ENCODE data around the gene PCSK6.
"Not testable (repeated sequence)": the region's sequence is repeated elsewhere in the genome, so short reads cannot be mapped to it uniquely, and the experiment has no call there.

The PCSK6 gene

DNA sequence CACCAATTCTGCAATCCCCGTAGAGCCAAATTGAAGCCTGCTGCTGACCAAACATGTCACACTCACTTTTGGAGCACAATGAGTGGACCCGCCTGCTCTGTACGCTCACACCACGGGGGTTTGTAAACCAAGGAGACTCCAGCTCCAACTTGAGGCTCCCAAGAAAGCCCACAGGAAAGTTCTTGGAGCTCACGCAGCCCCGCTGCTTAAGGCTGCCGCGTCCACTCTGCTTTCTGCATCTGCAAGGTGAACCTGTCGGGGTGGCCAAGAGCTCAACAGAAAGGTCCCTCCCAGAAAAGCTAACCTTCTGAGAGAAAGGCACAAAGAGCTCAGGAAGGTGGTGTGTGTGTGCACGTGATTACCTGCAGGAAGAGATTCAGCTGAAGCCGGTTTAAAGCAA is 94.9 kb downstream of the PCSK6 start:
- DNase-seq = no peak

DNA sequence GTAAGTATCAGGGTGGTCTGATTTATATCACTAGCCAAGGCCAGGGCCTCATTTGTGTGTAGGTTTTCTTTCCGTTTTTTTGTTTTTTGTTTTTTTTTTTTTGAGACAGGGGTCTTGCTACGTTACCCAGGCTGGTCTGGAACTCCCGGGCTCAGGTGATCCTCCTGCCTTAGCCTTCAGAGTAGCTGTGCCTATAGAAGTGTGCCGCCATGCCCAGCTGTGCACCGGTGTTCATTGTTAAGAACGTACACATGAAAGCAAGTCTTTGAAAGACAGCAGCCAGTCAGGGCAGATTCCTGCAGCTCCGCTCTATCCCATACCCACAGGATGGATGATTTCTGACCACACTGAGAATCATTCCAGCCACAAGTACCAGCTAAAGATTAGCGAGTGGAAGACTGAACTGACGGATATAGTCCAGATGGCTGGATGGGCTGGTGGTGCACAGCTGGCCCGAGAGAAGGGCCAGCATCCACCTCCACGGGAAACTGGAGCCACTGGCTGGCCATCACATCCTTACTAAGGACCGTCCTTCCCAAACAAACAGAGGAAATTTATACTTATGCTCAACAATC is 95.4 kb downstream of the PCSK6 start:
- no peak for DNase-seq

DNA sequence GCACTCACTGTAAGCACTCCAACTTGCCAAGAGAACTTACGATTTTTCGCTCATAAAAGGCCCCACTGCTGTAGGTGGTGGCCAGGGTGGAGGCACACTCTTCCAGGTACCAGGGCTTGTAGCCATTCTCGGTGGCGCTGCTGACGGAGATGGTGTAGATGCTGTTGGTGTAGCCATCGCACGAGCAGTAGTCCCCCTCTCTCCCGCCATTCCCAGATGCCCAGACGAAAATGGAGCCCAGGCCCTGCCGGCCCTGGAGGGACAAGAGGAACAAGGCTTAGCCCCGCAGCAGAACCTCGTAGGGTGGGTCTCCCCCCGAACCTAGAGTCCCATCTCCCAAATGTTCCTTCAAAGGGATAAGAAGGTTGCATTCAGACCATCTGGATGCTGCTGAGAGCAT is 96.3 kb downstream of the PCSK6 start:
- no peak for DNase-seq

DNA sequence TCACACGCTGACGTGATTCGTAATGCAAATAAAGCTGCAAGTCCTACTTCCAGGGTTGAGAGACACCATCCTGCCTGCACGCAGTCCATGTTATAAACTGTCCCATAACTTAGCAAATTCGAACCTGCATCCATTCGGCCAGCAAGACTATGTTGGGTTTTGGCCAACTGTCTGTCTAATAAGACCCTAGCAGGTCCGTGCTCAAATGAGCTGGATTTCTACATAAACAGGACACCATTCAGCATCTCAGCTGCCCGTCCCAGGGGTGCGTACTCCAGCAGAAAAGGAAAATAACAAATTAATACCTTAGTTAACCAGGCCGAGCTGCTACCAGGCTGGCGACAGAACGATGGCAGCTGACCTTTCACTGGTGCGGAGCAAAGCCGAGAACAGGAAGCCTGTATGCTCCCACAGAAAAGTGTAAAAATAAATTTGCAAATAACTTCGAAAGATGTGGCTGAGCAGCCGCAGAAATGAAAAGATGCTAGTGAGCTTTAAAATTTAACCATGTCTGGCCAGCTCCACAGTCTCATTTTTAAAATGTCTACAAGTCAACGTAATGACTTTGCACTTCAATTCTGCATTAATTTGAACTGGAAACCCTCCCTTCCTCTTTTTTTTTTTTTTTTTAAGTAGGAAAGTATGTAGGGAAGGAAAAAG is 97.4 kb downstream of the PCSK6 start:
- DNase-seq = no peak

DNA sequence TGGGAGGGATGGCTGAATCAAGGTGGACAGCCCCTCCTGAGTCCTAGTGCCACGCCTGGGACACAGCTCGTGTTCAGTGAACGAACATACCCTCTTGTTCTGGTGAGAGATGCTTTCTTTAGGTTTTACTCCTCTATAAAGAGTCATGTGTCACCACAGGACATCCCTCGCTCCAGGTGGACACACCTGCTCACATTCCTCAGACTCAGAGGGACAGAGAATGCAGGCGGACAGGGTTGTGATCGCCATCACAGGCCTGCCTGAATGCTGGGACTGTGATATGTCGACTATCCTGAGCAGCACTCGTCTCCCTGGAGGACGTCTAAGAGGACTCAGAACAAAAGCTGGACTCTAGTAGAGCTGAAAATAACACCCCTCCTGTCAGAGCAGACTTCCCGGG is 98.1 kb downstream of the PCSK6 start:
- no peak for DNase-seq

DNA sequence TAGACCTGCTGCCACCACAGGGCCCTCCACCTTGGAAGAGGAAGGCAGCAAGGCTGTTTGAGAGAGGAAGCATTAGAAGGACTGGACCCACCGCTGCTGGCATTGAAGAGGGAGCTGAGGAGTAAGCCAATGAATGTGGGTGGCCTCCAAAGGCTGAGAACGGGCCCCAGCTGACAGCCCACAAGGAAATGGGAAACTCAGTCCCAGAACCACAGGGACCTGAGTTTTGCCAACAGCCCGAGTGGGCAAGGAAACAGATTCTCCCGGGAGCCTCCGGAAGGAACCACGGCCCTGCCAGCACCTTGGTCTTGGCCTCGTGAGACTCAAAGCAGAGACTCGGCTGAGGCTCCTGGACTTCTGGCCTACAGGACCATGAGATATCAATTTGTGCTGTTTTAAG is 99.0 kb downstream of the PCSK6 start:
- DNase-seq = no peak

DNA sequence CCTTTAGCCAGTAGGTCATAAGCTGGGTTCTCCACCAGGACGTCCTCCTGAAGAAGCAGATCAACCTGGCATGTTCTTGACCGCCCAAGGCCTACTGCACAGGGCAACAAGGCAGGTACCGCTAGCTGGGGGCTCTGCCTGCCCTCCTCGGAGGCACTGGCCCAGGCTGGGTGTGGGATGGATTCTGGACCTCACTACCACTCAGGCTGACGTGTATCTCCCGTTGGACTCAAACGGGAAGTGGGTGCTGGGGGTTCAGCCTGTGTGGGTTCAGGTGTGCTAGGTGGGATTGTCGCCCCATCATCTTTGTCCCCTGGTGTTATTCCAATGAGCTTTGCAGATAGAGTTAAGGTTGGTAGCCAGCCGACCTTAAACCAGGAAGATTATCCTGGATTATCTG is 99.4 kb downstream of the PCSK6 start:
- DNase-seq = no peak

DNA sequence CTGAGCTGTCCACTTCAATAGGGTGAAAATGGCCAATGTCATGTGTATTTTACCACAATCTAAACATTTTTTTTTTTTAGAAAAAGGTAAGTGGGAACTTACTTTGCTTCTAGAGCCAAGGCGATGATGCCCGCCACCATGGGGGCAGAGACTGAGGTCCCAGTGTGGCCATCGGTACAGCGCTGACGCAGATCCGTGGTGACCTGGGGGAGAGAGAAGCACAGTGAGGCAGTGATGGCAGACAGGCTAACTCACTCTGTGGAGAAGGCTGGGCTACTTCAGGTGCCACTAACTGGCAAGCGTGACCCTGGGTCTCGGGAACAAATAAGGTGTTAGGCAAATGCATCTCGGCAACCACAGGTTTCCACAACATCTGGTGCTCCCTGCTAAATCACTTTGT is 100.1 kb downstream of the PCSK6 start:
- no peak for DNase-seq

DNA sequence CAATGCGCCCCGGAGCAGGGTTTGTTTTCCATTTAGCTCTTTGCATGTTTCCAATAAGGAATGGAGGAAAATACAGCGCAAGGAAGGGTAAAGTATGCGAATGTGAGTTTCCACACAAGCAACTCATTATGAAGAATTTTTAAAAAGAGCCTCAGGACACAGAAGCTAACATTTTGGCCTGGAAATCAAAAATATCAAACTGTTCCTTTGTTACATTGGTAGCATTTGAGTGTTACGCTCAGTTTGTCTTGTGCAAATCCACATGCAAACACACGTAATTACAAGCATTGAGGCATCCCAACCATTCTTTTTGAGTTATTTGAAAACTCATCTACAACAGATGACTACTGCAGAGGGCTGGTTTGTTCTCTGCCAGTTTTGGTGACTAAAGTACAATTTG is 101.5 kb downstream of the PCSK6 start:
- no peak for DNase-seq

DNA sequence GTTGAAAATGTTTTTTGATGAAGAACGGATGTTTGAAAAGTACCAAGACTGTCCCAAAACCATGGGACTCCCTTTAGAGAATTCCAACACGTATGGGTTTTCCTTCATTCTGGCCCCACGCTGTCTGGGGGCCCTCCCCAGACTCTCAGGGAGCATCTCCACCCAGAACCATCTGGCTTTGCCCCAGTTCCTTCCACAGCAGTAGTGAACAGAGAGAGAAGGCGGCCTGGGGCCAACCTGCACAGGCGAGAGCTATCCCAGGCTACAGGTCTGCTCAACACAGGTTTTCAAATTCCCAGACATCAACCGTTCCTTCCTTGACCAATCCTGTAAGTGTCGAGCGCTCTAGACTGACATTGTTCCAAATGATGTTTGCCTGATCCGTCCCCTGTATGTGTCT is 101.9 kb downstream of the PCSK6 start:
- no peak for DNase-seq

DNA sequence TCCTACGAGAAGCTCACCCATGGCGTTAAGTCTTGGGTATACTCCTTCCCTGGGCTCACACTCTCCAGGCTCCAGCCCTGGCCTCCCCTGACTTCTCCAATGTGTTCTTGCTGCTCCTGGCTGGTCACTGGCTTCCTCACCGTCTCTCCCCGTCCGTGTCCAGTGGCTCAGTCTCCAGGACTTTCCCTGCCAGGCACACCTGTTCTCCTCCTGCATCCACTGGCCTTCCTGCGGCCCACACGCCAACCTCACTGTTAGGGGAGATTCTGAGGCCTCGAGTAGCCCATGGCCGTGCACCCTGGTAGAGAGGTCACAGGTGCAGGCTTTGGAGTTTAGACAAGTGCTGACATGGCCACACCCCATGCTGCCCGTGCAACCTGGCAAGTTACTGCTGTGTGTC is 102.5 kb downstream of the PCSK6 start:
- DNase-seq = no peak

DNA sequence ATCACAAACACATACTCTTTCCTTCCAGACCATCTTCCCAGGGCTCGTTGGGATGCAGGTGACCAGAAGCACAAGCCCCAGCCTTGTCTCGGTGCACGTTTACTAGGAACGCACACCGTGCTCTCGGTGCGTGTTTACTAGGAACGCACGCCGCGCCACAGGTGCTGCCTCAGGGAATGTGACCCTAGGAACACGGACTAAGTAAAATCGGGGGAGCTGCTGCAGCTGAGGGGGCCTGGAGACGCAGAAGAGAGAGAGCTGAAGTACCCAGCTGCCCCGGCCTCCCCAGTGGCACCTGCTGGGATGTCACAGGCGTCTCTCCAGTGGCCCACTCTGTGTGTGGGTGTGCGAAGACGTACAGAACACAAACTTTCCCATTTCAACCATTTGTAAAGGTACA is 103.5 kb downstream of the PCSK6 start:
- DNase-seq = no peak

DNA sequence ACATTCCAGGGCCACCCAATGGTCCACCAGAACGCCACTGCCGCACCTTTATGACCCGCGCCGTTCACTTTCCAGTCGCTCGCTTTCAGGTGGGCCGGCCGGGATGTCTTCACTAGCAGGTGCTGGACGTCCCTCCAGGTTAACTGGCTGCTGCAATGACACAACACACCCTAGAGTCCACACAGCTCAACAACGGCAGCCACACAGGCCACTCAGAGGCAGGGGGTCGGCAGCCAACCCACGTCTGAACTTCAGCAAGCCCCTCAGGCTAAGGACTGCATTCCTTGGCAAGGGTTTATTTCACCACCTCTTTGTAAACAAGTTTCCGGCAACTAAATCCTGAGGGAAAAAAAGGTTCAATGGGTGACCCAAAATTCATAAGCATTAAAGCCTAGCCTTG is 105.2 kb downstream of the PCSK6 start:
- DNase-seq = no peak

DNA sequence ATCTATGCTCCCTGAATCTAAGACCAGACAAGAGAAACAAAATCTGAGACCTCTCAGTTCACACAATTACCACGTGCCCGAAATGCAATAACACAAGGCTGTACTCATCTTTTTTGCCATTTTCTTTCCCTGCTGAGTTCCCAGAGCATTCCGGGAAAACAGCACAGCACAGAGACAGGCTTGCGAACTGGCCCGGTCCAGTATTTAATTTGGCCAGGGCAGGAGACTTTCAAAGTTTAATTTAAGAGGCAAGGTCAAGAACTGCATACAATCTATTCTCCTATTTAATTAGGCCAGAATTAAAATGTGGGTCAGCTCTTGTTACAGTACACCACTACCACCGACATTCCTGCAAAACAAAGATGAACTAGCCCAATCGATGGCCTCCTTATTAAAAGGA is 107.0 kb downstream of the PCSK6 start:
- DNase-seq = no peak

DNA sequence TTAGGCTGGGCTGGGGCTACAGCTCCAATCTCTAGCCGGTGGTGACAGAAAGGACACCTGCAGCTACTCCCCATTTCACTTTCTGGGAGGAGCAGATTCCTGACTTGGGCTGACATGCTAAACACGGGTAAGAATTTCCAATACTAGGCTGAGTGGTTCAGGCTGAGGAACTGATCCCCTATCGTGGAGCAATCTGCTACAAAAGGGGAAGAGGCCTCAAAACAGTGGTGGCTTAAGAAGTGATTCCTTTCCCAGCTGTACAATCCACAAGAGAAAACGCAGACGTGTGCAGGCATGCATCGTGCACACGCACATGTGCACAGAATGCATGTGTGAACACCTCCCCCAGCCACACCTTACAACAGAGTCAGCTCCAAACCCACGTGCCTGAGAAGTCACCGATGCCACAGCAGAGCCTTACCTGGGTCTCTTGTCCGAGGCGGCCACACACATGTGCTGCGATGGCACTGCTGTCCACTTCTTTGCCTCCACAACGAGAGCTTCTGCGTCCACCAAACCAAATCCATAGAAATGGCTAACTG is 107.8 kb downstream of the PCSK6 start:
- DNase-seq = no peak

DNA sequence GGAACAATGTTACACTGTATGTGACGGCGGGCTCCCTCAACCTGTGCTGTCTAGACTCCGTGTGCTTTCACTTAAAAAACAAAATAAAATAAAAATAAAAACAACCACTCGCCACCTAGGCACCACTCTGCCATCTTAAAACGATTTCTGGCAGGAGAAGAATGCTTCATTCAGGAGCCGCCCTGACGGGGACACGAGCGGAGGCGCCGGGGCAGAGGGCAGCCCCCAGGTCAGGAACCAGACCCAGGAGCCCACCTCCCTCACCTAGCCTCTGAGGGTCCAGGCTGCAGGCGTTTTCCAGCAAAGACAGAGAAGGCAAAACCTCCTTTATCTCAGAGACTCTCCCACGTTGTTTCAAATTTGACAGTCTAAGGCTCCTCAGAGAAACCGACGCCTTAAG is 109.4 kb downstream of the PCSK6 start:
- no peak for DNase-seq

DNA sequence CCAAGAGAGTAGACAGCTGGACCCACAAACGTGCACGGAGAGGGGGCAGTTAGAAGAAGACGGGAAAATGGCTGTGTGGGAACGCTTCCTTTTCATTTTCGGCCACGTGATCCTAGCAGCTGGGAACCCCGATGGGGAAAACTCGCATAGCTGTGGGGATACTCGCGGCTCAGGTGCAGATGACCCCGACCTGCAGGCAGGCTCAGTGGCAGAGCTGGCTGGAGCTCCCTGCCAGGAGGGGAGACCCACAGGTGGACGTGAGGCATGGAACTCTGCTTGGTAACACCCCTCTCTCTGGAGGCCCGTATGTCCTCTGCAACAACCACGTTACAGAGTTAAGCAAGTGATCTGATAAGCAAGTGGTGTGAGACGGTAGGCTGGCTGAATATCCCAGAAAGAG is 109.9 kb downstream of the PCSK6 start:
- DNase-seq = no peak

DNA sequence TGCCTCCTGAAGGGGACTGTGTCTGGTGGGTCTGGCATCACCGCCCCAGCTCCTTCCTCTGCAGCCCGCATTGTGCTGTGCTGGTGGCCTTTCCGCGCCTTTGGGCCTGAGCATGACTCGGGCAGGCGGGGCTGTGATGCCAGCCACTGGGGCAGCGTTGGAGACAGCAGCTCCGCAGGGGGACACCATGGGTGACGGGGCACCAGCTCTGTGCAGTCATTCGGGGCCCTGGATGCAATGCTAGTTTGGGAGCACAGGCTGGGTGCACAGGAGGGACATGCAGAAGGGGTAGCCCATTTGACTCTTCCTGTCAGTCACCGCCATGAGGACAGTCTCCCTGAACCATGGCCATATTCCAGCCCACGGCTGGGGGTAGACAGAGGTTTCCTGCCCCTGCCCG is 110.6 kb downstream of the PCSK6 start:
- DNase-seq = no peak

DNA sequence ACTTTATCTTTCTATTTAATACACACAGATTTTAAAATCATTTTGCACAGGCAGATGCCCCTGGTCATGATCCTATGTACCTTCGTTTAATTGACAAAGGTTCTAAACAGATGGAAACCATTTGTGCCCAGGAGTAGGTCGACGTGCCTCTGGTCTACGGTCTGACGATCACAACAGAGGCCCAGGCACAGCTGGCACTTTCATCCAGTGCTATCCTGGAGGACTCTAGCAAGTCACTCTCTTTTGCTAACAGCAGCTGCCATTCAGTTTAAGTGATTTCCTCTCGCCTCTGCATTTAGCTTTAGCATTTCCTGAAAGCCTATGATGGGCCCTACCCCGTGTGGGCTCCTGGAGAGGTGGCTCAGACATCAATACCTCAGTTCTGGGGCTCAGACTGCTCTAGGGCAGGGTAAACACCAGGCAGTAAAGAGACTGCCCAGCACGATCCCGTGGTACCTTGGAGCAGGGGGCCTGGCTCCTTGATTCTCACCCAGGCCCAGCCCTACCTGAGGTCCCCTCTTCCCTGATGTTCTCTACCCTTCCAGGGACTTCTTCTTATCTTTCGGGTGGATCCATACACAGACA is 111.2 kb downstream of the PCSK6 start:
- no peak for DNase-seq

DNA sequence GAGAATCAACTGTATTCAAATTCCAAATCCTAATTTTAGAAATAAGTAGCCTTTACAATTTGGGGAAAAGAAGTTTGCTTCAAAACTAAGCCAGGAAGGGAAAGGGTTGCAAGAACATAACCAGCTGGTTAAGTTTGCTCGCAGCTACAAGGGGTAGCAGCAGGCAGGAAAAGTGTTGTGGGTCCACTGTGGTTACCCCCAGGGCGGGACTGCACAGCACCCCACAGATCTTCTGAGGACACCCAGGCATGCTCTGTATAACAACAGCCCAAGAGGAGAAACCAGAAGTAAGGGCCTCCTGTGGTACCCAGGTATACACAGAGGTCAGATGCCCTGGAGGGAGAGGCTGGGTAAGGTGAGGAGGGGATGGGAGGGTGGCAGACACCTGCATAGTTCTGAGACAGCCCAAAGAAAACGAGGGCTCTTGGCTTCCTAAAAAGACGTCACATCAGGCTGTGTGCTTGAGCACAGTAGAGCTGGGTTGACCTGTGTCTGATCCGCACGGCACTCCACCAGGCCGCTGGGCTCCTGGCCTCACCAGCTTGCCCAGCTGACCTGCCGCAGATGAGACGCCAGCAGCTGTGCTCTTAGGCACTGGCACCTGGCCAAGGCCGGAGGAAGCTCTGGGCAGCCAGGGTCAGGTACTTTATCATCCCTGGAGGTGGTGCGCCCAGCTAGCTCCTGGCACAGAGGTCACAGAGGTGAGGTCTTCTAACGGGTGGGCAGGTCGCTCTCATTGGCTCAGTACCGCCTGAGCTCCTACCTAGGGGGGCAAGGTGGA is 112.7 kb downstream of the PCSK6 start:
- no peak for DNase-seq

DNA sequence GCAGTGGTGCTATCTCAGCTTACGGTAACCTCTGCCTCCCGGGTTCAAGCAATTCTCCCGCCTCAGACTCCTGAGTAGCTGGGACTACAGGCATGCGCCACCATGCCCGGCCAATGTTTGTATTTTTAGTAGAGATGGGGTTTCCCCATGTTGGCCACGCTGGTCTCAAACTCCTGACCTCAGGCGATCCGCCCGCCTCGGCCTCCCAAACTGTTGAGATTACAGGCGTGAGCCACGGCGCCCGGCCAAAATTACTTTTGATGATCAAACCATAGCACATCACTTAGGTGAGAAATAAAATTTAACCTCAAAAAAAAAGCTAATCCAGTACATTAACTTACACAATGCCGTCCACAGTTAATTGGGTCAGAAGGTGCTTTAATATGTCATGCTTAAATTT is 114.5 kb downstream of the PCSK6 start:
- not testable (repeated sequence) for DNase-seq

DNA sequence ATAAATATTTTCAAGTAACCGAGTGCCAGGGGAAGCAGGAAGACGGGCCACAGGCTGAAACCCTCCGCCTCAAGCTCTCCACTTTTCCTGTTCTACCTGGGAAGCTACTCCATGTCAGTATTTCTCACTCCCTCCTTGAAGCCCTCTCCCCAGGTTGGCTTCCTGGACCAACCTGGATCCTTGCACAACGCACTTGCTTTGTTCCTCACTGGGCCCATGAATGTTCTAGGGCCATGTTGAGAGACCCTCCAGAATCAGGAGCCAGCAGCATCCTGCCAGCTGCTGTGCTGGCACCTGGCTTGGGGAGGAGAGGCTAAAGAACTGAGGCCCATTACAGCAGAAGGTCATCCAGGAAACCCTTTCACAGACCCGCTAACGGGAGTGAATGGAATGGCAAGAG is 115.2 kb downstream of the PCSK6 start:
- no peak for DNase-seq

DNA sequence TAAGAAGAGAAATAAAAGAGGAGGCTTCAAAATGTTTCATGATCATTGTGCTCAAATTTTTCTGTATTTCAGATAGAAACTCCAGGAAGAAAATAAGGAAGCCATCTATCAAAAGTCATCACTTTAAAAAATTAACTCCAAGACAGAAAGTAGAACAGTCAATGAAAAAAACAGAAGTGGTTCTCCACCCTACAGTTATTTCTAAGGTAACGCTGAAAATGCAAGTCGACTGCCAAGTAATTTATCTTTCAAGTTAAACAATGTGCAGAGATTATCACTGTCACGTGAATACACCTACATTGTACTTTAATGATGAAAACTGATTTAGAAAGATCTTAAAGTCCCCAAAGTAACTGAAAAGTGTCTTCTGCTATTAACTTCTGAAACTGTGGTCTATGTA is 115.9 kb downstream of the PCSK6 start:
- DNase-seq = no peak

DNA sequence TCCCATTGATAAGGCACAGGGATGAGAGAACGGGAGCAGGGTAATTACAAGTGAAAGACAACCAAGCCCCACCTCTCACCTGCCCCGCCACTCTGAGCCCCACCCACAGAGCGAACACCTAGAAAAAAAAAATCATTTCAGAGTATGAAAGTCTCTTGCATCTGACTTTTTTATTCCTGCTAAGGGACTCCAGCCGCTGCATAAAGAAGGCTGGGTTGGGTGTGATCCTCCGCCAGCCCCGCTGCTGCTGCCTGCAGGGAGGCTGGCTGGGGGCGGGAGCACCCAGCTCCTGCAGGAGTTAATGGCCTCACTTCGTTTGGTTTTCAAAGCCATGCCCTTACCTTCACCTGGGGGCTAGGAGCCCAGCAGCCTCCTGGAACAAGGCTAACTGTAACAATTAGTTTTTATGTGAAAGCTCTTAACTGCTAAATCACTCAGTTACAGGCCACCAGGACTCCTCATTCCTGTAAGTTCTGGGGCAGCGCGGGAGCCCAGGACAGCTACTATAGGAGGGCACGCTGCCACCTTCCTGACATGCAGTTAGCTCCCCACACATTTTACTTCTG is 116.5 kb downstream of the PCSK6 start:
- DNase-seq = no peak
